CD14-positive monocyte (primary cell): Measurements from ENCODE around the gene LIPT1. TPM values are rescaled to one million over a fixed set of nuclear protein-coding genes. Genes with fewer than 3 reads are reported as not detected.

Source experiments
- DNase-seq, 3 donors: peaks; one replicate each; pipeline ENCODE4 v3.0.0-alpha.2; 2011 to 2022
- H2AFZ ChIP-seq: 2 replicates; pipeline ENCODE4 v1.6.0; 2012; ENCODE audit warnings: mild to moderate bottlenecking, low read depth, low read length, inconsistent platforms; ENCODE audit not compliant: insufficient read depth, poor library complexity, severe bottlenecking
- H3K27ac ChIP-seq, 2 donors: 1 replicate in 1 of 2; 2 replicates in 1 of 2; pipeline ENCODE4 v1.5.1; 2012 to 2013; ENCODE audit warnings: low read length in 2 of 2, control low read depth in 1 of 2, inconsistent platforms in 1 of 2, low read depth in 1 of 2, mild to moderate bottlenecking in 1 of 2
- H3K27me3 ChIP-seq, 2 donors: one replicate each; pipeline versions ENCODE4 v1.6.0 to v1.6.1; 2011 to 2013; ENCODE audit warnings: low read length in 2 of 2; ENCODE audit not compliant: control insufficient read depth in 2 of 2, insufficient read depth in 2 of 2
- H3K36me3 ChIP-seq, 2 donors: replicated peaks in 1 of 2; 1 replicate in 1 of 2; 2 replicates in 1 of 2; pipeline versions ENCODE4 v1.5.1 to v1.6.1; 2012 to 2013; ENCODE audit warnings: low read length in 2 of 2, control low read depth in 1 of 2, inconsistent platforms in 1 of 2, mild to moderate bottlenecking in 1 of 2; ENCODE audit not compliant: insufficient read depth in 2 of 2, control insufficient read depth in 1 of 2
- H3K4me1 ChIP-seq, 2 donors: 1 replicate in 1 of 2; 2 replicates in 1 of 2; pipeline versions ENCODE4 v1.5.1 to v1.6.1; 2012 to 2013; ENCODE audit warnings: low read length in 2 of 2, control low read depth in 1 of 2, inconsistent platforms in 1 of 2, mild to moderate bottlenecking in 1 of 2, moderate library complexity in 1 of 2; ENCODE audit not compliant: insufficient read depth in 2 of 2, control insufficient read depth in 1 of 2
- H3K4me2 ChIP-seq: replicated peaks from 2 replicates; pipeline ENCODE3; 2012; ENCODE audit warnings: low read length, moderate library complexity, mild to moderate bottlenecking; ENCODE audit not compliant: poor library complexity, severe bottlenecking; ENCODE audit errors: extremely low read depth
- H3K4me3 ChIP-seq, 3 experiments: fragments of 200-600 bp in 1 of 3; sonication (generic) in 1 of 3; replicated peaks in 1 of 3; 1 replicate in 2 of 3; 2 replicates in 1 of 3; pipeline ENCODE4 v1.5.1; 2011 to 2013; ENCODE audit warnings: low read length in 3 of 3, mild to moderate bottlenecking in 3 of 3, control low read depth in 2 of 3, low read depth in 2 of 3, inconsistent platforms in 1 of 3, moderate library complexity in 1 of 3
- H3K79me2 ChIP-seq: 2 replicates; pipeline ENCODE4 v1.6.0; 2012; ENCODE audit warnings: mild to moderate bottlenecking, control low read depth, inconsistent platforms, low read length, moderate library complexity; ENCODE audit not compliant: insufficient read depth
- H3K9ac ChIP-seq: 2 replicates; pipeline ENCODE4 v1.6.0; 2017; ENCODE audit warnings: low read length, mild to moderate bottlenecking; ENCODE audit not compliant: insufficient read depth, poor library complexity, severe bottlenecking
- H3K9me3 ChIP-seq, 2 donors: replicated peaks in 1 of 2; 1 replicate in 1 of 2; 2 replicates in 1 of 2; pipeline versions ENCODE4 v1.5.1 to v1.6.1; 2012 to 2013; ENCODE audit warnings: low read length in 2 of 2, control low read depth in 1 of 2; ENCODE audit not compliant: control insufficient read depth in 1 of 2, insufficient read depth in 1 of 2
- H4K20me1 ChIP-seq: 2 replicates; pipeline ENCODE4 v1.6.0; 2012; ENCODE audit warnings: mild to moderate bottlenecking, low read length, control low read depth, moderate library complexity; ENCODE audit not compliant: insufficient read depth
- H3K27ac Mint-ChIP-seq, 7 donors: one replicate each; pipeline ENCODE4 v1.8.0; 2020; ENCODE audit warnings: mild to moderate bottlenecking in 7 of 7, mixed read lengths in 7 of 7, moderate library complexity in 6 of 7, inconsistent platforms in 2 of 7
- H3K27me3 Mint-ChIP-seq, 3 donors: one replicate each; pipeline ENCODE4 v1.8.0; 2021 to 2022; ENCODE audit warnings: low read depth in 3 of 3, mild to moderate bottlenecking in 3 of 3, mixed read lengths in 3 of 3, moderate library complexity in 3 of 3, inconsistent platforms in 1 of 3
- H3K36me3 Mint-ChIP-seq, 2 donors: one replicate each; pipeline ENCODE4 v1.8.0; 2020; ENCODE audit warnings: mixed read lengths in 2 of 2, inconsistent platforms in 1 of 2, mild to moderate bottlenecking in 1 of 2
- H3K4me1 Mint-ChIP-seq: one replicate; pipeline ENCODE4 v1.8.0; 2020; ENCODE audit warnings: mild to moderate bottlenecking, mixed read lengths
- H3K4me3 Mint-ChIP-seq, 2 donors: one replicate each; pipeline ENCODE4 v1.8.0; 2020; ENCODE audit warnings: mild to moderate bottlenecking in 2 of 2, mixed read lengths in 2 of 2, moderate library complexity in 1 of 2
- H3K9me3 Mint-ChIP-seq, 7 donors: one replicate each; pipeline ENCODE4 v1.8.0; 2020 to 2022; ENCODE audit warnings: mixed read lengths in 7 of 7, mild to moderate bottlenecking in 6 of 7, moderate library complexity in 6 of 7, inconsistent platforms in 2 of 7
- WGBS: methylation state at CpG from one replicate; pipeline ENCODE4 v1.1.5; 2013; ENCODE audit warnings: missing lambda C conversion rate; ENCODE audit not compliant: insufficient coverage; 5-methylcytosine and 5-hydroxymethylcytosine counted together
- intact Hi-C, 2 donors: fragments of 100-400 bp; cut with micrococcal nuclease; formaldehyde crosslinking; loops; one replicate each; pipeline versions ENCODE4 v1.15.0 to v1.15.1; 2023
- polyA plus RNA-seq, 3 donors: library from polyadenylated mRNA; depleted of rRNA in 1 of 3; unstranded in 2 of 3; stranded (reverse) in 1 of 3; fragments of 300-500 nt in 2 of 3; fragments of >200 nt in 1 of 3; fragmentation: Illumina TruSeq in 2 of 3; gene quantifications; 1 replicate in 2 of 3; 2 replicates in 1 of 3; pipeline ENCODE4 v1.2.3, GENCODE V29; 2012 to 2021
- TF ChIP-seq, protein P1 (sequence below): fragments of 200-600 bp; IDR thresholded peaks from one replicate; pipeline ENCODE4 v1.8.0; 2022; ENCODE audit warnings: antibody characterized with exemption, mild to moderate bottlenecking

Gene LIPT1
- polyA plus RNA-seq, 3 donors, result 6.1 to 8.2 (median 7.5) TPM

DNA sequence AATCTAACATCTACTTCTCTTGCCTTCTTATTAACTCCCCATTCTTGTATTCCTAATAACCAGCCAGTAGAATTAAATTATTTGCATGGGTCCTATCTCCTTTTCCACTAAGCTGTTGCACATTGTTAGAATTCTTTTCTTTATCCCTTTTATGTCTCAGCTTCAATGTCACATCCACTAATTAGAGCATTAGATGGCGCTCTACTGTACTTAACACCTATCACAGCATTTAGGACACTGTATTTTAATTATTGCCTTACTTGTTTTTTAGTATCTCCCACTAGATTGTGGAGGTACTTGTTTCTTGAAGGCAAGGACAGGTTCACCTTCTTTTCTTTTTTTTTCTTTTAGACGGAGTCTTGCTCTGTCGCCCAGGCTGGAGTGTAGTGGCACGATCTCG is 3.8 kb downstream of the LIPT1 start:
- H3K27me3 Mint-ChIP-seq, result no peaks in the 10 kb centered on the region
- peaks cover 42 to 49% of the 10 kb centered on the region in 2 donors for H3K36me3 Mint-ChIP-seq
- no peak overlapping the region for H3K4me3 ChIP-seq
- H3K36me3 ChIP-seq, result peaks cover 12 to 51% of the 10 kb centered on the region in 2 donors
- H3K27ac Mint-ChIP-seq, result no peak overlapping the region
- peaks cover 29% of the 10 kb centered on the region for H3K79me2 ChIP-seq
- H3K4me2 ChIP-seq, result no peak overlapping the region
- no peak overlapping the region for H3K27ac ChIP-seq
- no peaks in the 10 kb centered on the region for H4K20me1 ChIP-seq
- H3K27me3 ChIP-seq, result no peaks in the 10 kb centered on the region
- no peak overlapping the region for H3K9ac ChIP-seq
- 90% methylated on average over 2 of the region's 5 CpGs for WGBS
- TF ChIP-seq, protein P1, sequence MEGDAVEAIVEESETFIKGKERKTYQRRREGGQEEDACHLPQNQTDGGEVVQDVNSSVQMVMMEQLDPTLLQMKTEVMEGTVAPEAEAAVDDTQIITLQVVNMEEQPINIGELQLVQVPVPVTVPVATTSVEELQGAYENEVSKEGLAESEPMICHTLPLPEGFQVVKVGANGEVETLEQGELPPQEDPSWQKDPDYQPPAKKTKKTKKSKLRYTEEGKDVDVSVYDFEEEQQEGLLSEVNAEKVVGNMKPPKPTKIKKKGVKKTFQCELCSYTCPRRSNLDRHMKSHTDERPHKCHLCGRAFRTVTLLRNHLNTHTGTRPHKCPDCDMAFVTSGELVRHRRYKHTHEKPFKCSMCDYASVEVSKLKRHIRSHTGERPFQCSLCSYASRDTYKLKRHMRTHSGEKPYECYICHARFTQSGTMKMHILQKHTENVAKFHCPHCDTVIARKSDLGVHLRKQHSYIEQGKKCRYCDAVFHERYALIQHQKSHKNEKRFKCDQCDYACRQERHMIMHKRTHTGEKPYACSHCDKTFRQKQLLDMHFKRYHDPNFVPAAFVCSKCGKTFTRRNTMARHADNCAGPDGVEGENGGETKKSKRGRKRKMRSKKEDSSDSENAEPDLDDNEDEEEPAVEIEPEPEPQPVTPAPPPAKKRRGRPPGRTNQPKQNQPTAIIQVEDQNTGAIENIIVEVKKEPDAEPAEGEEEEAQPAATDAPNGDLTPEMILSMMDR, result no peak
- H3K4me1 ChIP-seq, result peaks cover 16% of the 10 kb centered on the region in 2 donors
- no peak overlapping the region for H2AFZ ChIP-seq
- peaks cover 33% of the 10 kb centered on the region for H3K4me1 Mint-ChIP-seq
- no peak for DNase-seq
- no peak overlapping the region for H3K4me3 Mint-ChIP-seq
- no peaks in the 10 kb centered on the region for H3K9me3 ChIP-seq
- intact Hi-C loops, result no loop called here
- H3K9me3 Mint-ChIP-seq, result no peaks in the 10 kb centered on the region

DNA sequence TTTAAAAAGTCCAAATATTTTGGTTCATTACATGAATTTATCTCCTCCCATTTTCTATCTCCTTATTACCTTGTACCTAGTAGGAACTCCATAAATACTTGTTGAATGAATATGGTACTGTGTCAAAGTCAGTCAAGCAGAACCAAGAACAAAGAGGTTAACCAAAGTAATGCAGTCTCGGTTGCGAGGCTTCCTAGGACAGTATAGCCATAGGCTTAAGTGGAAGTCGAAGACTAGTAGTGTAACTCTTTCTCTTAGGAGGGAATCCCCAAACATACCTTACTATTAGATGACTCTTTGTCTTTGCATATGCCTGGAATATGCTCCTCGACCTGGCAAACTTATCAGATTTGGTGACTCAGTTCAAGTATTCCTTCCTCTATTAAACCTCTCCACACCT is 4.8 kb downstream of the LIPT1 start:
- Mint-ChIP-seq H3K4me1 (peaks cover 23% of the 10 kb centered on the region), H3K4me3 (no peak overlapping the region), H3K9me3 (no peaks in the 10 kb centered on the region), H3K27me3 (no peaks in the 10 kb centered on the region), H3K36me3 (peaks cover 46 to 53% of the 10 kb centered on the region in 2 donors), H3K27ac (peak overlapping the region in 1 of 7 donors; percentile 13)
- H3K27ac ChIP-seq, result no peak overlapping the region
- H3K4me1 ChIP-seq, result peaks cover 6 to 7% of the 10 kb centered on the region in 2 donors
- H2AFZ ChIP-seq, result no peak overlapping the region
- H3K79me2 ChIP-seq, result peaks cover 19% of the 10 kb centered on the region
- H3K4me2 ChIP-seq, result no peak overlapping the region
- no peak overlapping the region for H3K4me3 ChIP-seq
- WGBS, result no CpG with 5 or more reads among the region's 4 CpGs
- intact Hi-C loops, result no loop called here
- no peak for DNase-seq
- TF ChIP-seq, protein P1, result no peak
- H3K36me3 ChIP-seq, result peaks cover 14 to 56% of the 10 kb centered on the region in 2 donors
- H4K20me1 ChIP-seq, result no peaks in the 10 kb centered on the region
- H3K27me3 ChIP-seq, result no peaks in the 10 kb centered on the region
- H3K9me3 ChIP-seq, result no peaks in the 10 kb centered on the region
- no peak overlapping the region for H3K9ac ChIP-seq
